Kidney capillary endothelial cell (primary cell): ENCODE measurements around the gene OR4F29.
"Not testable (repeated sequence)": the region's sequence is repeated elsewhere in the genome, so short reads cannot be mapped to it uniquely, and the experiment has no call there.

Experiments
- DNase-seq: peaks from one replicate; pipeline ENCODE4 v3.0.0-alpha.2; 2018; ENCODE audit warnings: low spot score

The OR4F29 gene, protein sequence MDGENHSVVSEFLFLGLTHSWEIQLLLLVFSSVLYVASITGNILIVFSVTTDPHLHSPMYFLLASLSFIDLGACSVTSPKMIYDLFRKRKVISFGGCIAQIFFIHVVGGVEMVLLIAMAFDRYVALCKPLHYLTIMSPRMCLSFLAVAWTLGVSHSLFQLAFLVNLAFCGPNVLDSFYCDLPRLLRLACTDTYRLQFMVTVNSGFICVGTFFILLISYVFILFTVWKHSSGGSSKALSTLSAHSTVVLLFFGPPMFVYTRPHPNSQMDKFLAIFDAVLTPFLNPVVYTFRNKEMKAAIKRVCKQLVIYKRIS

GRCh38 chr1:451578-451977 is at the start of gene OR4F29:
Gene OR4F29 (minus strand): TSS chr1:451678. CDS start chr1:451678, 0 bp downstream.
- not testable (repeated sequence) for DNase-seq
